Spleen (tissue), 11 donors: ENCODE data around the gene LRRC47. TPM values are rescaled to one million over a fixed set of nuclear protein-coding genes. Genes with fewer than 3 reads are reported as not detected.
"Not testable (repeated sequence)": the region's sequence is repeated elsewhere in the genome, so short reads cannot be mapped to it uniquely, and the experiment has no call there.

Experiments used
- DNase-seq: peaks from one replicate; pipeline ENCODE4 v3.0.0-alpha.2; 2020
- H3K27ac ChIP-seq, 8 donors: fragments of 200-600 bp; sonication (generic) in 7 of 8; 1 replicate in 4 of 8; 2 replicates in 4 of 8; pipeline versions ENCODE4 v1.5.0 to v1.8.0; 2016 to 2021; ENCODE audit warnings: inconsistent platforms in 4 of 8, mild to moderate bottlenecking in 4 of 8, moderate library complexity in 1 of 8
- H3K27me3 ChIP-seq, 7 donors: fragments of 200-600 bp; sonication (generic) in 6 of 7; replicated peaks in 1 of 7; 1 replicate in 4 of 7; 2 replicates in 3 of 7; pipeline versions ENCODE4 v1.5.0 to v1.8.0; 2016 to 2021; ENCODE audit warnings: inconsistent platforms in 3 of 7, mild to moderate bottlenecking in 1 of 7
- H3K36me3 ChIP-seq, 6 donors: fragments of 200-600 bp; sonication (generic) in 5 of 6; 1 replicate in 4 of 6; 2 replicates in 2 of 6; pipeline versions ENCODE4 v1.5.0 to v1.8.0; 2016 to 2021; ENCODE audit warnings: inconsistent platforms in 2 of 6
- H3K4me1 ChIP-seq, 6 donors: fragments of 200-600 bp; sonication (generic) in 5 of 6; 1 replicate in 3 of 6; 2 replicates in 3 of 6; pipeline versions ENCODE4 v1.5.0 to v1.8.0; 2016 to 2021; ENCODE audit warnings: inconsistent platforms in 3 of 6
- H3K4me3 ChIP-seq, 8 donors: fragments of 200-600 bp; sonication (generic) in 7 of 8; 1 replicate in 4 of 8; 2 replicates in 4 of 8; pipeline versions ENCODE4 v1.5.0 to v1.8.0; 2016 to 2021; ENCODE audit warnings: inconsistent platforms in 4 of 8, mild to moderate bottlenecking in 4 of 8, moderate library complexity in 2 of 8
- H3K9me3 ChIP-seq, 8 donors: fragments of 200-600 bp; sonication (generic) in 7 of 8; 1 replicate in 4 of 8; 2 replicates in 4 of 8; pipeline versions ENCODE4 v1.5.0 to v1.8.0; 2016 to 2021; ENCODE audit warnings: inconsistent platforms in 4 of 8
- POLR2A ChIP-seq, 3 donors: fragments of 450-650 bp; IDR thresholded peaks; one replicate each; pipeline ENCODE4 v1.5.1; 2017; ENCODE audit warnings: antibody characterized with exemption in 3 of 3, mild to moderate bottlenecking in 1 of 3
- POLR2AphosphoS5 ChIP-seq, 3 donors: sonication (generic); formaldehyde crosslinking; IDR thresholded peaks; one replicate each; pipeline ENCODE4 v1.5.1; 2017; ENCODE audit warnings: antibody characterized with exemption in 3 of 3
- WGBS, 5 donors: extraction: QIAGEN DNeasy Blood & Tissue Kit in 3 of 5; methylation state at CpG; one replicate each; pipeline versions ENCODE4 v1.1.5 to v1.1.7; 2013 to 2018; 5-methylcytosine and 5-hydroxymethylcytosine counted together
- intact Hi-C: fragments of 100-400 bp; cut with DNase I; formaldehyde crosslinking; loops from one replicate; pipeline ENCODE4 v1.15.0; 2023; ENCODE audit warnings: low total_unique reads
- polyA plus RNA-seq, 3 donors: library from polyadenylated mRNA; stranded (reverse); fragments of 200-250 nt; gene quantifications; one replicate each; pipeline ENCODE4 v1.2.1, GENCODE V29; 2013
- total RNA-seq, 7 donors: library from RNA; depleted of rRNA in 3 of 7; stranded (reverse); fragments of >200 nt in 3 of 7; fragmentation: NEBNext Ultra II Directional in 4 of 7; extraction: Animal tissue kit (Norgen Biotek cat#: 25700) in 4 of 7; gene quantifications; one replicate each; pipeline versions ENCODE4 v1.1.0 to v1.2.1, GENCODE V29; 2016 to 2021
- TF ChIP-seq, protein P1 (sequence below), 11 experiments: fragments of 200-600 bp in 7 of 11; fragments of 450-650 bp in 4 of 11; sonication (generic) in 4 of 11; IDR thresholded peaks in 8 of 11; conservative IDR thresholded peaks in 3 of 11; 1 replicate in 7 of 11; 2 replicates in 4 of 11; pipeline versions ENCODE4 v1.4.0 to v1.8.0; 2016 to 2021; ENCODE audit warnings: antibody characterized with exemption in 11 of 11, inconsistent platforms in 4 of 11, mild to moderate bottlenecking in 1 of 11
- donor health status: healthy with polysubstance abuse.
- donor health status: DM: no; HTN: no; CAD: no; lungs with moderate emphysema.
- donor health status: DM: no; HTN: no; CAD: no.
- donor health status: Bipolar disorder and iron deficiency.
- donor health status: healthy.
- donor health status: DM: no; HTN: no; CAD: no.
- donor health status: DM: yes; HTN: yes; CAD: no.

LRRC47 gene
- total and polyA plus RNA-seq, 10 donors: 12.5 to 39.0 (median 26.7) TPM

DNA sequence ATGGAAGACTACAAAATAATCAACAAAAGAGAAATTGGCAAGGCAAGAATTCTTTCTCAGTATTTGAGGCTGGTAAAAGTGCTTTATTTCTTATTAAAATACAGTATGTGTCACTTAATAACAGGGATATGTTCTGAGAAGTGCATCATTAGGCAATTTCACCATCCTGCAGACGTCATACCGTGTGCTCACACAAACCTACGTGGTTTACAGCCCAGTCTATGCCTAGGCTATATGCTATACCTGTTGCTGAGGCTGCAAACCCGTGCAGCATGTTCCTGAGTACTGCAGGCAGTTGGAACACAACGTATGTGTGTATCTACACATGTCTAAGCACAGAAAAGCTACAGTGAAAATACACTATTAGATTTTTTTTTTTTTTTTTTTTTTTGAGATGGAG lies 46.8 kb downstream of the LRRC47 start:
- H3K4me1 ChIP-seq: peaks cover 0 to 37% (median 30%) of the 10 kb centered on the region in 6 donors
- no peak overlapping the region for H3K27ac ChIP-seq
- DNase-seq: no peak
- H3K4me3 ChIP-seq: no peak overlapping the region
- intact Hi-C loops: no loop called here
- 65 to 72% (median 68%) methylated on average over 5 of the region's 5 CpGs for whole genome bisulfite sequencing, 5 donors
- H3K27me3 ChIP-seq: peaks cover 0 to 28% (median 0%) of the 10 kb centered on the region in 7 donors
- H3K9me3 ChIP-seq: no peaks in the 10 kb centered on the region
- TF ChIP-seq POLR2AphosphoS5 (IDR thresholded peaks at IDR 0.05) (no peak), POLR2A (IDR thresholded peaks at IDR 0.05) (no peak)
- TF ChIP-seq, protein P1, sequence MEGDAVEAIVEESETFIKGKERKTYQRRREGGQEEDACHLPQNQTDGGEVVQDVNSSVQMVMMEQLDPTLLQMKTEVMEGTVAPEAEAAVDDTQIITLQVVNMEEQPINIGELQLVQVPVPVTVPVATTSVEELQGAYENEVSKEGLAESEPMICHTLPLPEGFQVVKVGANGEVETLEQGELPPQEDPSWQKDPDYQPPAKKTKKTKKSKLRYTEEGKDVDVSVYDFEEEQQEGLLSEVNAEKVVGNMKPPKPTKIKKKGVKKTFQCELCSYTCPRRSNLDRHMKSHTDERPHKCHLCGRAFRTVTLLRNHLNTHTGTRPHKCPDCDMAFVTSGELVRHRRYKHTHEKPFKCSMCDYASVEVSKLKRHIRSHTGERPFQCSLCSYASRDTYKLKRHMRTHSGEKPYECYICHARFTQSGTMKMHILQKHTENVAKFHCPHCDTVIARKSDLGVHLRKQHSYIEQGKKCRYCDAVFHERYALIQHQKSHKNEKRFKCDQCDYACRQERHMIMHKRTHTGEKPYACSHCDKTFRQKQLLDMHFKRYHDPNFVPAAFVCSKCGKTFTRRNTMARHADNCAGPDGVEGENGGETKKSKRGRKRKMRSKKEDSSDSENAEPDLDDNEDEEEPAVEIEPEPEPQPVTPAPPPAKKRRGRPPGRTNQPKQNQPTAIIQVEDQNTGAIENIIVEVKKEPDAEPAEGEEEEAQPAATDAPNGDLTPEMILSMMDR (IDR thresholded peaks at IDR 0.05 in 8 of 11, conservative IDR thresholded peaks at IDR 0.05 in 3 of 11): no peak
- H3K36me3 ChIP-seq: peaks cover 0 to 4% (median 0%) of the 10 kb centered on the region in 6 donors

DNA sequence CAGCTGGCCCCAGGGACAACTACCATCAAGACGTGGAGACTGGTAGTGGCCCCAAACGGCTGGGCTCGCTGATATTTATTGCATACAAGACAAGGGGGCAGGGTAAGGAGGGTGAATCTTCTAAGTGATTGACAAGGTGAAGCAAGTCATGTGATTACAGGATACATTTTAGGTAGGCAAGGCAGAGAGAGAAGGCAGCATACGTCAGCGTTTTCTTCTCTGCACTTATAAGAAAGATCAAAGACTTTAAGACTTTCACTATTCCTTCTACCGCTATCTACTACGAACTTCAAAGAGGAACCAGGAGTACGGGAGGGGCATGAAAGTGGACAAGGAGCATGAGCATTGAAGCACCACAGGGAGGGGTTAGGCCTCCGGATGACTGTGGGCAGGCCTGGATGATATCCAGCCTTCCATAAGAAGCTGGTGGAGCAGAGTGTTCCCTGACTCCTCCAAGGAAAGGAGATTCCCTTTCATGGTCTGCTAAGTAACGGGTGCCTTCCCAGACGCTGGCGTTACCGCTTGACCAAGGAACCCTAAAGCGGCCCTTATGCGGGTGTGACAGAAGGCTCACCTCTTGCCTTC lies 47.9 kb downstream of the LRRC47 start:
- Histone ChIP-seq H3K4me1 (peaks cover 0 to 48% (median 31%) of the 10 kb centered on the region in 6 donors), H3K4me3 (peak overlapping the region in 1 of 8 donors; percentile 78), H3K36me3 (peaks cover 0 to 15% (median 0%) of the 10 kb centered on the region in 6 donors), H3K27me3 (peaks cover 0 to 17% (median 0%) of the 10 kb centered on the region in 7 donors)
- H3K27ac ChIP-seq, DNase-seq, intact Hi-C loops, H3K9me3 ChIP-seq: not testable (repeated sequence)
- WGBS, 5 donors: 80 to 86% (median 84%) methylated on average over 15 of the region's 15 CpGs

DNA sequence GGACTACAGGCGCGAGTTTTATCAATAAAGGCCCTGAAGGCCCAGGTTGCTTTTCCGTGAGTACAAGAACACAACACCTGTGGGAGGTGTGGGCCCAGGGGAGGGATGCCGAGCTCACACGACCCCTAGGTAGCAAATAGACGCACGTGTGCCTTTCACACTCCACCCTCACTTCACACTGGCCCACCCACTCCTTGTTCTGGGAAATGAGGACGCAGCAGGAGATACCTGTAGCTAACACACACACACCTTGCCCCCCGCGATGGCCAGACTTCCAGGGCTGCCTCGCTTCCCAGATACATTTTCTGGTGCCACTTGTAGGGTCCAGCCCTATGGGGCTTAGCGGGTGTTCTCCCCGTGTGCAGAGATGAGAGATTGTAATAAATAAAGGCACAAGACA lies 48.4 kb downstream of the LRRC47 start:
- TF ChIP-seq, protein P1 (IDR thresholded peaks at IDR 0.05 in 8 of 11, conservative IDR thresholded peaks at IDR 0.05 in 3 of 11): no peak
- TF ChIP-seq POLR2A (IDR thresholded peaks at IDR 0.05) (no peak), POLR2AphosphoS5 (IDR thresholded peaks at IDR 0.05) (no peak)
- Histone ChIP-seq H3K4me1 (peaks cover 0 to 53% (median 32%) of the 10 kb centered on the region in 6 donors), H3K4me3 (peak overlapping the region in 5 of 8 donors; percentile 68 to 83 (median 78)), H3K27me3 (peaks cover 0 to 12% (median 0%) of the 10 kb centered on the region in 7 donors), H3K9me3 (no peaks in the 10 kb centered on the region), H3K27ac (peak overlapping the region in 1 of 8 donors; percentile 83), H3K36me3 (peaks cover 0 to 20% (median 3%) of the 10 kb centered on the region in 6 donors)
- DNase-seq: peak; percentile 54
- 82 to 91% (median 86%) methylated on average over 13 of the region's 13 CpGs for WGBS, 5 donors
- intact Hi-C loops: no loop called here

DNA sequence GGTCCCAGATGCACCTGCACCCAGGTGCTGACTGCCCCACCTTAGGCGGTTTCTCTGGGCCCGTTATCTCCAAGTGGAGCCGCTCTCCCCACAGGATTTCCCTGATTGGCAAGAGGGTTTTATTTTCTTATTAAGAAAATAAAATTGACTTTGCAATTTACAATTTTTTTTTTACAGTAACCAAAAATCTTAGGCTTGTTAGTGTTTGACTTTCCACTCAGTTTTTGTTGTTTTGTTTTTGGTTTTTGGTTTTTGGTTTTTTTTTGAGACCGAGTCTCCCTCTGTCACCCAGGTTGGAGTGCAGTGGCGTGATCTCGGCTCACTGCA lies 48.8 kb downstream of the LRRC47 start:
- intact Hi-C loops: no loop called here
- H3K4me1 ChIP-seq: peaks cover 0 to 55% (median 32%) of the 10 kb centered on the region in 6 donors
- peaks cover 0 to 24% (median 7%) of the 10 kb centered on the region in 6 donors for H3K36me3 ChIP-seq
- H3K9me3 ChIP-seq: no peaks in the 10 kb centered on the region
- peaks cover 0 to 7% (median 0%) of the 10 kb centered on the region in 7 donors for H3K27me3 ChIP-seq
- WGBS, 5 donors: 40 to 47% (median 44%) methylated on average over 6 of the region's 6 CpGs
- no peak for DNase-seq
- TF ChIP-seq, protein P1 (IDR thresholded peaks at IDR 0.05 in 8 of 11, conservative IDR thresholded peaks at IDR 0.05 in 3 of 11): no peak
- no peak for TF ChIP-seq POLR2A (IDR thresholded peaks at IDR 0.05)
- no peak for TF ChIP-seq POLR2AphosphoS5 (IDR thresholded peaks at IDR 0.05)
- H3K27ac ChIP-seq: peak overlapping the region in 6 of 8 donors; percentile 69 to 83 (median 78)
- H3K4me3 ChIP-seq: peak overlapping the region; percentile 68 to 83 (median 76)
